MM.1S (cell line): ENCODE measurements around the gene ZAP70.

Source experiments
- CTCF ChIP-seq: fragments of 300-600 bp; sonication (generic); IDR thresholded peaks from 2 replicates; pipeline ENCODE4 v1.5.1; 2016; ENCODE audit warnings: antibody characterized with exemption, low read length, mixed read lengths
- EZH2 ChIP-seq: fragments of 300-600 bp; sonication (generic); optimal IDR thresholded peaks from 2 replicates; pipeline ENCODE3; 2017; ENCODE audit warnings: low read depth, mild to moderate bottlenecking, antibody characterized with exemption, low read length, mixed read lengths
- EZH2phosphoT487 ChIP-seq: fragments of 300-600 bp; sonication (generic); IDR thresholded peaks from 2 replicates; pipeline ENCODE4 v1.6.1; 2018; ENCODE audit warnings: antibody characterized with exemption, low read length

- no peak for TF ChIP-seq CTCF
- TF ChIP-seq EZH2 = no peak
- TF ChIP-seq EZH2phosphoT487 = no peak
Measured at GRCh38 chr2:97733341-97734035, 20.1 kb downstream of the ZAP70 start.
